Caco-2 (cell line): ENCODE data around the gene LRRTM4. TPM values are rescaled to one million over a fixed set of nuclear protein-coding genes. Genes with fewer than 3 reads are reported as not detected.

Source experiments
- BruUV-seq: library from RNA; stranded (reverse); fragments of 400-500 nt; replicated peaks from 2 replicates; lab custom pipeline; 2021; lab: Mats Ljungman, UMichigan
- CTCF ChIA-PET: fragments of 300-600 bp; sonication (Branson Sonifier 250); formaldehyde crosslinking; loops from one replicate; lab custom pipeline; 2022; ENCODE audit warnings: antibody characterized with exemption; lab: Charles Lee
- POLR2A ChIA-PET: fragments of 300-600 bp; sonication (Branson Sonifier 250); formaldehyde crosslinking; loops from one replicate; lab custom pipeline; 2022; ENCODE audit warnings: antibody characterized with exemption; lab: Charles Lee
- DNase-seq, 2 experiments: peaks; one replicate each; pipeline versions ENCODE4 v3.0.0 to v3.0.0-alpha.2; 2020 to 2022
- H3K27me3 ChIP-seq: replicated peaks from 2 replicates; pipeline ENCODE4 v1.6.0; 2011; ENCODE audit warnings: low read length; ENCODE audit not compliant: control insufficient read depth, insufficient read depth
- H3K36me3 ChIP-seq: 2 replicates; pipeline ENCODE4 v1.5.1; 2011; ENCODE audit warnings: low read length; ENCODE audit not compliant: control insufficient read depth, insufficient read depth
- H3K4me1 ChIP-seq: fragments of 250-450 bp; sonication (Bioruptor Pico); 2 replicates; pipeline ENCODE4 v1.5.1; 2020; ENCODE audit warnings: mild to moderate bottlenecking
- H3K4me3 ChIP-seq: 2 replicates; pipeline ENCODE4 v1.5.1; 2011; ENCODE audit warnings: low read depth, mild to moderate bottlenecking, control low read depth, low read length
- H3K9me3 ChIP-seq: fragments of 250-450 bp; sonication (Bioruptor Pico); 2 replicates; pipeline ENCODE4 v1.5.1; 2020; ENCODE audit warnings: mild to moderate bottlenecking, moderate library complexity
- H3K27ac Mint-ChIP-seq: one replicate; pipeline ENCODE4 v1.8.0; 2022; ENCODE audit warnings: mixed read lengths; ENCODE audit not compliant: unreplicated experiment
- H3K27me3 Mint-ChIP-seq: one replicate; pipeline ENCODE4 v1.8.0; 2022; ENCODE audit warnings: mixed read lengths; ENCODE audit not compliant: insufficient read depth, unreplicated experiment
- H3K36me3 Mint-ChIP-seq: one replicate; pipeline ENCODE4 v1.8.0; 2022; ENCODE audit warnings: mild to moderate bottlenecking, mixed read lengths; ENCODE audit not compliant: insufficient read depth, unreplicated experiment
- H3K4me1 Mint-ChIP-seq: one replicate; pipeline ENCODE4 v1.8.0; 2022; ENCODE audit warnings: low read depth, mixed read lengths; ENCODE audit not compliant: unreplicated experiment
- H3K4me3 Mint-ChIP-seq: one replicate; pipeline ENCODE4 v1.8.0; 2022; ENCODE audit warnings: mild to moderate bottlenecking, moderate library complexity, mixed read lengths; ENCODE audit not compliant: unreplicated experiment
- H3K9me3 Mint-ChIP-seq: one replicate; pipeline ENCODE4 v1.8.0; 2022; ENCODE audit warnings: mixed read lengths; ENCODE audit not compliant: unreplicated experiment
- CTCF ChIP-seq, 2 experiments: fragments of 200-600 bp in 1 of 2; IDR thresholded peaks; 1 replicate in 1 of 2; 2 replicates in 1 of 2; pipeline versions ENCODE4 v1.5.1 to v1.8.0; 2011 to 2022; ENCODE audit warnings: antibody characterized with exemption in 1 of 2, control low read depth in 1 of 2, inconsistent platforms in 1 of 2, low read depth in 1 of 2, low read length in 1 of 2, mild to moderate bottlenecking in 1 of 2, moderate library complexity in 1 of 2; ENCODE audit not compliant: insufficient read depth in 1 of 2, severe bottlenecking in 1 of 2, unreplicated experiment in 1 of 2
- intact Hi-C: fragments of 100-400 bp; cut with micrococcal nuclease; formaldehyde crosslinking; loops from one replicate; pipeline ENCODE4 v1.10.0; 2022; ENCODE audit not compliant: unreplicated experiment
- total RNA-seq: library from RNA; stranded (reverse); gene quantifications from 2 replicates; pipeline ENCODE4 v1.2.3, GENCODE V29; 2022

LRRTM4 gene
- total RNA-seq, 1 experiment from 2014 or later, result 0.32 TPM

GRCh38 chr2:77086478-77086877 is 435.7 kb downstream of the LRRTM4 start:
- intact Hi-C loops, result no loop called here
- no peaks in the 10 kb centered on the region for H3K4me1 ChIP-seq
- TF ChIP-seq CTCF (IDR thresholded peaks at IDR 0.05; ENCODE audit: insufficient read depth in 1 of 2, low read depth in 1 of 2, low read length in 1 of 2, severe bottlenecking in 1 of 2, unreplicated experiment in 1 of 2), result no peak
- H3K36me3 ChIP-seq, result no peaks in the 10 kb centered on the region
- no TSS peak for BruUV-seq
- no peaks in the 10 kb centered on the region; the same call in 1 of the 2 replicates for H3K27me3 ChIP-seq
- ChIA-PET CTCF (no interaction called here), POLR2A (no interaction called here)
- H3K9me3 ChIP-seq, result no peaks in the 10 kb centered on the region
- no peaks in the 10 kb centered on the region for H3K36me3 Mint-ChIP-seq
- H3K9me3 Mint-ChIP-seq, result no peaks in the 10 kb centered on the region
- no peak overlapping the region for H3K27ac Mint-ChIP-seq
- no peak for DNase-seq
- no peaks in the 10 kb centered on the region for H3K4me1 Mint-ChIP-seq
- no peak overlapping the region for H3K4me3 Mint-ChIP-seq
- H3K27me3 Mint-ChIP-seq, result peaks cover 15% of the 10 kb centered on the region
- no peak overlapping the region for H3K4me3 ChIP-seq

GRCh38 chr2:77086051-77086450 is 436.1 kb downstream of the LRRTM4 start:
- DNase-seq, result no peak
- no peak overlapping the region for H3K27ac Mint-ChIP-seq
- Histone ChIP-seq H3K4me3 (no peak overlapping the region), H3K27me3 (no peaks in the 10 kb centered on the region; the same call in 1 of the 2 replicates), H3K9me3 (no peaks in the 10 kb centered on the region), H3K36me3 (no peaks in the 10 kb centered on the region), H3K4me1 (no peaks in the 10 kb centered on the region)
- BruUV-seq, result no TSS peak
- no peaks in the 10 kb centered on the region for H3K4me1 Mint-ChIP-seq
- no peaks in the 10 kb centered on the region for H3K36me3 Mint-ChIP-seq
- H3K9me3 Mint-ChIP-seq, result no peaks in the 10 kb centered on the region
- intact Hi-C loops, result no loop called here
- peaks cover 15% of the 10 kb centered on the region for H3K27me3 Mint-ChIP-seq
- POLR2A ChIA-PET, result no interaction called here
- H3K4me3 Mint-ChIP-seq, result no peak overlapping the region
- CTCF ChIA-PET, result no interaction called here
- no peak for TF ChIP-seq CTCF (IDR thresholded peaks at IDR 0.05; ENCODE audit: insufficient read depth in 1 of 2, low read depth in 1 of 2, low read length in 1 of 2, severe bottlenecking in 1 of 2, unreplicated experiment in 1 of 2)

- no TSS peak for BruUV-seq
- Mint-ChIP-seq H3K36me3 (no peaks in the 10 kb centered on the region), H3K27ac (no peak overlapping the region), H3K9me3 (no peaks in the 10 kb centered on the region), H3K27me3 (peaks cover 15% of the 10 kb centered on the region), H3K4me3 (no peak overlapping the region), H3K4me1 (no peaks in the 10 kb centered on the region)
- intact Hi-C loops, result no loop called here
- Histone ChIP-seq H3K36me3 (no peaks in the 10 kb centered on the region), H3K4me1 (no peaks in the 10 kb centered on the region), H3K9me3 (no peaks in the 10 kb centered on the region), H3K27me3 (no peaks in the 10 kb centered on the region; the same call in 1 of the 2 replicates), H3K4me3 (no peak overlapping the region)
- DNase-seq, result no peak
- TF ChIP-seq CTCF (IDR thresholded peaks at IDR 0.05; ENCODE audit: insufficient read depth in 1 of 2, low read depth in 1 of 2, low read length in 1 of 2, severe bottlenecking in 1 of 2, unreplicated experiment in 1 of 2), result no peak
- ChIA-PET POLR2A (no interaction called here), CTCF (no interaction called here)
Measured at GRCh38 chr2:77085561-77085960, 436.6 kb downstream of the LRRTM4 start.
